ENCODE results near the gene KIAA1586.

DNA sequence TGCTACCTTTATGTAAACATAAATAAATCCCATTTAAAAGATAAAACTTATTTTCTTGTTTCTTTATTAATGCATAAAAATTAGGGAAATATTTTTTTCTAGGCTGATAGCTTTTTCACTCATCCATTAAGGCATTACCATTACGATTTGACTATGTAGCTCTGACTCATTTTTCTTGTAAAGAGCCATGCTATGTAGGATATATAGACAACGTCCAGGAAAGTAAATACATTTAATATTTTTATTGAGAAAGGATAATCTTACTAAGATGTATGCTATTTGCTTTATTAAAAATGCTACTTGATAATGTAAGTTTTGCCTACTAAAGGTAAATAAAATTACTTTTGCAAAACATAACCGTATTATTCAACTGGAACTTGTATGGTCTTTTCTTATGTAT, 19.2 kb upstream of the KIAA1586 start:
- TF ChIP-seq CTCF (IDR thresholded peaks at IDR 0.05) (no peak), POLR2A (IDR thresholded peaks at IDR 0.05) (no peak)
